Esophagus muscularis mucosa (tissue), 4 donors: Measurements from ENCODE around the gene DDT. TPM values are rescaled to one million over a fixed set of nuclear protein-coding genes. Genes with fewer than 3 reads are reported as not detected.

Source experiments
- DNase-seq: peaks from one replicate; pipeline ENCODE4 v3.0.0-alpha.2; 2017; ENCODE audit errors: extremely low spot score
- H3K27ac ChIP-seq, 4 donors: fragments of 200-600 bp; sonication (generic); replicated peaks in 1 of 4; 1 replicate in 3 of 4; 2 replicates in 1 of 4; pipeline ENCODE4 v1.5.1; 2016 to 2019; ENCODE audit warnings: mild to moderate bottlenecking in 1 of 4
- H3K27me3 ChIP-seq, 4 donors: fragments of 200-600 bp; sonication (generic); one replicate each; pipeline versions ENCODE4 v1.5.1 to v1.6.0; 2016 to 2019
- H3K36me3 ChIP-seq, 4 donors: fragments of 200-600 bp; sonication (generic); one replicate each; pipeline ENCODE4 v1.5.1; 2016 to 2019
- H3K4me1 ChIP-seq, 4 donors: fragments of 200-600 bp; sonication (generic); one replicate each; pipeline ENCODE4 v1.5.1; 2016 to 2019
- H3K4me3 ChIP-seq, 4 donors: fragments of 200-600 bp; sonication (generic); 1 replicate in 2 of 4; 2 replicates in 2 of 4; pipeline ENCODE4 v1.5.1; 2016 to 2019; ENCODE audit warnings: mild to moderate bottlenecking in 4 of 4, moderate library complexity in 1 of 4
- H3K9me3 ChIP-seq, 4 donors: fragments of 200-600 bp; sonication (generic); 1 replicate in 3 of 4; 2 replicates in 1 of 4; pipeline ENCODE4 v1.5.1; 2016 to 2019
- EP300 ChIP-seq: sonication (generic); formaldehyde crosslinking; IDR thresholded peaks from one replicate; pipeline ENCODE4 v1.6.1; 2017; ENCODE audit warnings: antibody characterized with exemption
- POLR2A ChIP-seq: fragments of 450-650 bp; IDR thresholded peaks from one replicate; pipeline ENCODE4 v1.6.1; 2017; ENCODE audit warnings: antibody characterized with exemption, moderate library complexity, mild to moderate bottlenecking, low read depth
- POLR2AphosphoS5 ChIP-seq, 2 donors: sonication (generic); formaldehyde crosslinking; IDR thresholded peaks; one replicate each; pipeline ENCODE4 v1.6.1; 2017; ENCODE audit warnings: antibody characterized with exemption in 2 of 2
- WGBS: methylation state at CpG from one replicate; pipeline ENCODE4 v1.1.5; 2018; 5-methylcytosine and 5-hydroxymethylcytosine counted together
- intact Hi-C: fragments of 100-400 bp; cut with DNase I; formaldehyde crosslinking; loops from one replicate; pipeline ENCODE4 v1.15.1; 2023
- total RNA-seq, 4 donors: library from RNA; depleted of rRNA; stranded (reverse); fragments of >200 nt; gene quantifications; one replicate each; pipeline versions ENCODE4 v1.1.0 to v1.2.1, GENCODE V29; 2016
- TF ChIP-seq, protein P1 (sequence below), 3 experiments: fragments of 200-600 bp in 2 of 3; fragments of 450-650 bp in 1 of 3; sonication (generic) in 2 of 3; IDR thresholded peaks; one replicate each; pipeline ENCODE4 v1.5.1; 2017 to 2019; ENCODE audit warnings: antibody characterized with exemption in 3 of 3, mild to moderate bottlenecking in 2 of 3, moderate library complexity in 1 of 3

Gene DDT
- total RNA-seq, 4 donors from 2014 or later, result 107 to 184 (median 153) TPM

- TF ChIP-seq POLR2A (no peak), EP300 (no peak), POLR2AphosphoS5 (IDR thresholded peaks at IDR 0.05) (no peak)
- TF ChIP-seq, protein P1, sequence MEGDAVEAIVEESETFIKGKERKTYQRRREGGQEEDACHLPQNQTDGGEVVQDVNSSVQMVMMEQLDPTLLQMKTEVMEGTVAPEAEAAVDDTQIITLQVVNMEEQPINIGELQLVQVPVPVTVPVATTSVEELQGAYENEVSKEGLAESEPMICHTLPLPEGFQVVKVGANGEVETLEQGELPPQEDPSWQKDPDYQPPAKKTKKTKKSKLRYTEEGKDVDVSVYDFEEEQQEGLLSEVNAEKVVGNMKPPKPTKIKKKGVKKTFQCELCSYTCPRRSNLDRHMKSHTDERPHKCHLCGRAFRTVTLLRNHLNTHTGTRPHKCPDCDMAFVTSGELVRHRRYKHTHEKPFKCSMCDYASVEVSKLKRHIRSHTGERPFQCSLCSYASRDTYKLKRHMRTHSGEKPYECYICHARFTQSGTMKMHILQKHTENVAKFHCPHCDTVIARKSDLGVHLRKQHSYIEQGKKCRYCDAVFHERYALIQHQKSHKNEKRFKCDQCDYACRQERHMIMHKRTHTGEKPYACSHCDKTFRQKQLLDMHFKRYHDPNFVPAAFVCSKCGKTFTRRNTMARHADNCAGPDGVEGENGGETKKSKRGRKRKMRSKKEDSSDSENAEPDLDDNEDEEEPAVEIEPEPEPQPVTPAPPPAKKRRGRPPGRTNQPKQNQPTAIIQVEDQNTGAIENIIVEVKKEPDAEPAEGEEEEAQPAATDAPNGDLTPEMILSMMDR (IDR thresholded peaks at IDR 0.05), result no peak
- no peaks in the 10 kb centered on the region for H3K36me3 ChIP-seq
- no peaks in the 10 kb centered on the region for H3K27me3 ChIP-seq
- H3K4me3 ChIP-seq, result no peak overlapping the region
- intact Hi-C loops, result no loop called here
- no peak overlapping the region for H3K27ac ChIP-seq
- 88% methylated on average over 8 of the region's 8 CpGs for WGBS
- no peak for DNase-seq
- H3K9me3 ChIP-seq, result no peaks in the 10 kb centered on the region
- peaks cover 10 to 29% (median 23%) of the 10 kb centered on the region in 4 donors for H3K4me1 ChIP-seq
Observed at GRCh38 chr22:24007253-24008021, 33.2 kb upstream of the DDT start.

DNA sequence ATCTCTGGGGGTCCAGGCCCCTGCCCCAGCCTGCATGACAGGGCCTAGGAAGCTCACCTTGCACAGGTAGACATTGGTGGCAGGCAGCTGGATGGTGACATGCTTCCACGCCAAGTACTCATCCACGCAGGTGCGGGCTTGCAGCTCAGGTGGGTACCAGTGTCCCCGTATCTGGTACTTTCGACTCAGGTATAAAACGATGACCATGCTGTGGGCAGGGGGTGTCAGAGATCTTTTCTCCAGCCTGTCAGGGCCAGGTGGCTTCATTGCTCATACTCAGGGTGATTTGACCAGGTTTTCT lies 32.6 kb upstream of the DDT start:
- H3K36me3 ChIP-seq, result no peaks in the 10 kb centered on the region
- H3K9me3 ChIP-seq, result no peaks in the 10 kb centered on the region
- 90% methylated on average over 6 of the region's 6 CpGs for WGBS
- TF ChIP-seq, protein P1 (IDR thresholded peaks at IDR 0.05), result no peak
- TF ChIP-seq POLR2AphosphoS5 (IDR thresholded peaks at IDR 0.05), result no peak
- TF ChIP-seq EP300, result no peak
- TF ChIP-seq POLR2A, result no peak
- H3K4me3 ChIP-seq, result no peak overlapping the region
- peaks cover 8 to 24% (median 17%) of the 10 kb centered on the region in 4 donors for H3K4me1 ChIP-seq
- DNase-seq, result no peak
- intact Hi-C loops, result no loop called here
- H3K27ac ChIP-seq, result no peak overlapping the region
- no peaks in the 10 kb centered on the region for H3K27me3 ChIP-seq

DNA sequence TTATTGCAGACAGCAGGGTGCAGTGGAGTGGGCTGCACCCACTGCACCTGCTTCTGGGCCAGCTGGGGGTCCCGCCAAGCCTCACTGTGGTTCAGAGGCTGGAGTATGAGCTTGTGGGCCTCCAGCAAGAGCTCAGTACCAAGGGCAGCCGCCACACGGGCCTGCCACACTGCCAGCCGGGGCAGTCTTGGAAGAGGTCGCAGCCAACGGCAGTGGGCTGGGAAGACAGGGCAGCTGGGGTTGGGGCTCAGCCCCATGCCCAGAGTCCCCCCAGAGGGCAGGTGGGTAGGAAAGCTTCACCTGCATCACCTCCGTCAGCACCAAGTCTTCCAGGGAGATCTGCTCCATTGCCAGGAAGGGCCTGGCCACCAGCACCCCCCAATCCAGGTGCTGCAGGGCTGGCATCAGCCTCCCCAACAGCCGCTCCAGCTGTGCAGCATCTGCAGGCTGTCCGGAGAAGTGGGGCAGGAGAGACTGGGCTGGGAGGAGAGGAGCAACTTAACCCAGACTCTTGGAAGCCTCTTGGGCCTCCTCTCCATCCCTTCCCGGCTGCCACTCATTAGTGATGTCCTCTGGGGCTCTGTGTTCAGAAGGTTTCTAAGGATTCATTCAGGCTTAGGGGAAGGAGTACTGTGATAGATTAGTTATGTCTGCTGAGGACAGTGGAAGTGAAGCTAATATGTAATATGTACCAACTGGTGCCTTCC lies 32.1 kb upstream of the DDT start:
- no peak overlapping the region for H3K27ac ChIP-seq
- intact Hi-C loops, result no loop called here

DNA sequence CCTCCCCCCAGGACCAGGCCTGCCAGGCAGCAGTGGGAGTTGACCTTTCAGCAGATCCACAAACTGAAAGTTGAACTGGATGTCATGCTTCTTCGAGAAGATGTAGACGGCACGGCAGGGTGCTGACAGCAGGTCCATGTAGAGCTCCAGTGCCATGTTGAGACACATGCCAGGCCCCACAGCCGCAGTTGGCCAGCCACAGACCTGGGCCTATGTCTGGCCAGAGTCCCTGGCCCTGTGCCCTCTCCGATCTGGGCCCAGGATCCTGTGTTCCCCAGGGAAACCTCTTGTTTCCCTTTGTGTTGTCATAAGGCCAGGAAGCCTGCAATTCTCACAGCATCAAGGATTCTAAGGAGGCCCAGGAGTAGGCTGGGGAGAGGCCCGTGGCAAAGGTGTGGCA lies 31.0 kb upstream of the DDT start, which contains the start of gene GSTT4:
Gene GSTT4, minus strand, starts transcription at position 253 of the 400 bp plus-strand sequence. Its CDS starts 97 bp downstream, at position 156.
- WGBS, result 46% methylated on average over 6 of the region's 6 CpGs
- Histone ChIP-seq H3K4me3 (no peak within 1 kb of the TSS), H3K9me3 (no peaks in the 10 kb centered on the region), H3K36me3 (no peaks in the 10 kb centered on the region), H3K4me1 (peaks cover 8 to 12% (median 11%) of the 10 kb centered on the region in 4 donors), H3K27me3 (no peaks in the 10 kb centered on the region), H3K27ac (peak within 1 kb of the TSS; percentile 6 to 55 (median 32))
- no peak for TF ChIP-seq EP300
- no peak for DNase-seq
- intact Hi-C loops, result no loop called here

More for the DNA sequence above, 32.1 kb upstream of the DDT start:
- TF ChIP-seq POLR2A (no peak), POLR2AphosphoS5 (IDR thresholded peaks at IDR 0.05) (no peak), EP300 (no peak)
- TF ChIP-seq, protein P1 (IDR thresholded peaks at IDR 0.05), result no peak
- no peak overlapping the region for H3K4me3 ChIP-seq
- H3K4me1 ChIP-seq, result peaks cover 8 to 18% (median 14%) of the 10 kb centered on the region in 4 donors
- H3K36me3 ChIP-seq, result no peaks in the 10 kb centered on the region
- no peak for DNase-seq
- 71% methylated on average over 10 of the region's 10 CpGs for WGBS
- no peaks in the 10 kb centered on the region for H3K9me3 ChIP-seq
- H3K27me3 ChIP-seq, result no peaks in the 10 kb centered on the region

- intact Hi-C loops, result no loop called here
- H3K36me3 ChIP-seq, result no peaks in the 10 kb centered on the region
- H3K4me3 ChIP-seq, result no peak overlapping the region
- no peaks in the 10 kb centered on the region for H3K27me3 ChIP-seq
- no peak overlapping the region for H3K27ac ChIP-seq
- peaks cover 8 to 12% (median 11%) of the 10 kb centered on the region in 4 donors for H3K4me1 ChIP-seq
- no peak for DNase-seq
- no peaks in the 10 kb centered on the region for H3K9me3 ChIP-seq
- TF ChIP-seq EP300 (no peak), POLR2A (no peak)
- 85% methylated on average over 9 of the region's 9 CpGs for WGBS
Observed at GRCh38 chr22:24003887-24004286, 29.6 kb upstream of the DDT start.
